HL-60 (cell line): ENCODE results near the gene SNRPD2.

Experiments used
- CTCF ChIP-seq: IDR thresholded peaks from one replicate; pipeline ENCODE4 v1.5.1; 2011; ENCODE audit warnings: low read length, control low read depth, inconsistent platforms; ENCODE audit not compliant: insufficient read depth
- GABPA ChIP-seq: IDR thresholded peaks from 2 replicates; pipeline ENCODE4 v1.6.1; 2012; ENCODE audit warnings: low read depth
- POLR2AphosphoS5 ChIP-seq: IDR thresholded peaks from 2 replicates; pipeline ENCODE4 v1.6.1; 2012; ENCODE audit warnings: low read depth

GRCh38 chr19:45711851-45712698, 20.3 kb upstream of the SNRPD2 start:
- TF ChIP-seq CTCF (no peak), POLR2AphosphoS5 (no peak), GABPA (no peak)
